NCI-H187 (cell line): ENCODE data around the gene FHOD3.
"Not testable (repeated sequence)": the region's sequence is repeated elsewhere in the genome, so short reads cannot be mapped to it uniquely, and the experiment has no call there.

Experiments used
- DNase-seq, 2 experiments: peaks; one replicate each; lab custom pipeline; 2025; lab: John Stamatoyannopoulos, UW

Gene FHOD3

GRCh38 chr18:36798738-36799473 is 501.4 kb downstream of the FHOD3 start:
- no peak for DNase-seq

- DNase-seq, result no peak
These were observed 507.6 kb downstream of the FHOD3 start for GRCh38 chr18:36805105-36805504.

- no peak for DNase-seq
These were observed 511.2 kb downstream of the FHOD3 start for GRCh38 chr18:36808681-36809080.

GRCh38 chr18:36809590-36810381 is 512.3 kb downstream of the FHOD3 start:
- DNase-seq, result peak in 1 of 2 experiments; percentile 13

GRCh38 chr18:36811430-36811829 is 513.9 kb downstream of the FHOD3 start:
- DNase-seq, result no peak

- no peak for DNase-seq
These were observed 514.4 kb downstream of the FHOD3 start for GRCh38 chr18:36811955-36812354.

GRCh38 chr18:36812678-36813077 is 515.2 kb downstream of the FHOD3 start:
- DNase-seq, result no peak

- DNase-seq, result no peak
These were observed 515.7 kb downstream of the FHOD3 start for GRCh38 chr18:36813101-36813775.

- DNase-seq, result no peak
These were observed 516.3 kb downstream of the FHOD3 start for GRCh38 chr18:36813824-36814223.

- peak in 1 of 2 experiments; percentile 14 for DNase-seq
These were observed 517.5 kb downstream of the FHOD3 start for GRCh38 chr18:36814994-36815393.

- not testable (repeated sequence) for DNase-seq
These were observed 518.6 kb downstream of the FHOD3 start for GRCh38 chr18:36816096-36816495.

GRCh38 chr18:36817039-36817438 is 519.5 kb downstream of the FHOD3 start:
- DNase-seq, result no peak

- no peak for DNase-seq
These were observed 521.1 kb downstream of the FHOD3 start for GRCh38 chr18:36818652-36819051.

GRCh38 chr18:36819621-36820020 is 522.1 kb downstream of the FHOD3 start:
- DNase-seq, result no peak

- DNase-seq, result no peak
These were observed 524.2 kb downstream of the FHOD3 start for GRCh38 chr18:36821681-36822080.

GRCh38 chr18:36825526-36825925 is 528.0 kb downstream of the FHOD3 start:
- no peak for DNase-seq

- no peak for DNase-seq
These were observed 529.0 kb downstream of the FHOD3 start for GRCh38 chr18:36826556-36826955.

- no peak for DNase-seq
These were observed 530.7 kb downstream of the FHOD3 start for GRCh38 chr18:36828157-36828629.

- peak; percentile 45 to 69 for DNase-seq
These were observed 531.3 kb downstream of the FHOD3 start, which contains the start of the genes KIAA1328 and TPGS2 for GRCh38 chr18:36828630-36829361. Gene KIAA1328, plus strand, starts transcription at chr18:36829127. Its CDS starts 12 bp downstream, at chr18:36829139. Gene TPGS2, minus strand, starts transcription at chr18:36829002. Its CDS starts 235 bp downstream, at chr18:36828767.
